Activated CD4-positive, alpha-beta T cell treated with anti-CD3 and anti-CD28 coated beads for 4 hours (primary cell): ENCODE results near the gene INAFM1.
"Not testable (repeated sequence)": the region's sequence is repeated elsewhere in the genome, so short reads cannot be mapped to it uniquely, and the experiment has no call there.

Experiments used
- DNase-seq, 2 donors: peaks; one replicate each; pipeline ENCODE4 v3.0.0-alpha.2; 2020

The INAFM1 gene

GRCh38 chr19:47270408-47270807, 4.3 kb upstream of the INAFM1 start:
- DNase-seq = no peak

- no peak for DNase-seq
Observed at GRCh38 chr19:47271949-47272348, 2.7 kb upstream of the INAFM1 start.

GRCh38 chr19:47272448-47273312, 2.0 kb upstream of the INAFM1 start:
- DNase-seq = peak; percentile 69 to 71

- DNase-seq = peak; percentile 89 to 90
Observed at GRCh38 chr19:47273313-47274070, 1.2 kb upstream of the INAFM1 start.

GRCh38 chr19:47274891-47275761, 441 bp downstream of the INAFM1 start:
- DNase-seq = peak in 1 of 2 donors; percentile 31

GRCh38 chr19:47275791-47276461, 1.2 kb downstream of the INAFM1 start:
- DNase-seq = no peak

- DNase-seq = not testable (repeated sequence)
Observed at GRCh38 chr19:47276513-47276912, 1.8 kb downstream of the INAFM1 start.

GRCh38 chr19:47280183-47280797, 5.6 kb downstream of the INAFM1 start:
- peak in 1 of 2 donors; percentile 55 for DNase-seq

- no peak for DNase-seq
Observed at GRCh38 chr19:47283405-47284059, 8.8 kb downstream of the INAFM1 start.

GRCh38 chr19:47284324-47284899, 9.7 kb downstream of the INAFM1 start:
- peak; percentile 53 to 68 for DNase-seq

GRCh38 chr19:47296036-47296435, 21.4 kb downstream of the INAFM1 start:
- DNase-seq = peak; percentile 83 to 90

- DNase-seq = not testable (repeated sequence)
Observed at GRCh38 chr19:47300867-47301266, 26.2 kb downstream of the INAFM1 start.

GRCh38 chr19:47302249-47302648, 27.6 kb downstream of the INAFM1 start:
- no peak for DNase-seq

GRCh38 chr19:47303966-47304365, 29.3 kb downstream of the INAFM1 start:
- no peak for DNase-seq

GRCh38 chr19:47305309-47305751, 30.6 kb downstream of the INAFM1 start:
- peak; percentile 51 to 60 for DNase-seq

GRCh38 chr19:47306303-47306702, 31.6 kb downstream of the INAFM1 start:
- no peak for DNase-seq

GRCh38 chr19:47309038-47309437, 34.4 kb downstream of the INAFM1 start:
- DNase-seq = no peak

- DNase-seq = no peak
Observed at GRCh38 chr19:47309608-47310007, 34.9 kb downstream of the INAFM1 start, which contains the start of gene C5AR1. Gene C5AR1, plus strand, starts transcription at chr19:47309861. Its CDS starts 35 bp downstream, at chr19:47309896.

- DNase-seq = no peak
Observed at GRCh38 chr19:47310323-47310722, 35.6 kb downstream of the INAFM1 start.

GRCh38 chr19:47310819-47311218, 36.1 kb downstream of the INAFM1 start:
- no peak for DNase-seq
